ENCODE results near the gene LRRC23. TPM values are rescaled to one million over a fixed set of nuclear protein-coding genes. Genes with fewer than 3 reads are reported as not detected.

LRRC23 gene
- total and polyA plus RNA-seq, 2 of the 4 experiments (the other 2 are of a cell fraction) = 11.1 to 11.4 TPM

- Histone ChIP-seq H3K4me2 (ENCODE audit: low read depth, low read length) (peak overlapping the region; percentile 96), H2BK20ac (ENCODE audit: low read depth, low read length) (no peak overlapping the region), H3K9me1 (ENCODE audit: insufficient read depth, low read length) (peaks cover 4% of the 10 kb centered on the region), H2AK5ac (ENCODE audit: low read depth, low read length) (peak overlapping the region; percentile 65; the same call in 1 of the 2 replicates), H3K9ac (ENCODE audit: low read depth, low read length) (peak overlapping the region; percentile 81), H2AFZ (replicated peaks; ENCODE audit: low read length, poor library complexity) (peak overlapping the region; percentile 96), H2BK120ac (ENCODE audit: low read depth, low read length) (no peak overlapping the region), H3K9me3 (ENCODE audit: control insufficient read depth, insufficient read depth, low read length) (no peaks in the 10 kb centered on the region), H4K5ac (ENCODE audit: low read depth, low read length) (0 out of 2 replicates have a peak overlapping the region, but pooled peaks have one; percentile 20), H3K56ac (ENCODE audit: extremely low read depth, insufficient read depth, low read length) (no peak overlapping the region), H2BK5ac (ENCODE audit: low read depth, low read length, poor library complexity, severe bottlenecking) (no peak overlapping the region), H2AK9ac (replicated peaks; ENCODE audit: low read depth, low read length, poor library complexity) (peak overlapping the region; percentile 89), H3K4ac (ENCODE audit: low read depth, low read length) (peak overlapping the region; percentile 76), H4K8ac (ENCODE audit: low read depth in 2 of 2, low read length in 2 of 2) (peak overlapping the region in 1 of 2 experiments; percentile 95; a peak in 2 of 4 replicates), H3K4me1 (ENCODE audit: control insufficient read depth, insufficient read depth, low read length) (peaks cover 3% of the 10 kb centered on the region; the same call in 1 of the 2 replicates), H3K27ac (ENCODE audit: insufficient read depth, low read length) (no peak overlapping the region), H3K18ac (ENCODE audit: low read depth, low read length) (no peak overlapping the region), H3K23ac (ENCODE audit: low read depth, low read length) (peak overlapping the region; percentile 20; the same call in 1 of the 2 replicates), H3K4me3 (ENCODE audit: insufficient read depth, low read depth, low read length) (0 out of 2 replicates have a peak overlapping the region, but pooled peaks have one; percentile 90), H4K20me1 (ENCODE audit: insufficient read depth, low read length) (no peaks in the 10 kb centered on the region), H3K36me3 (ENCODE audit: control insufficient read depth, insufficient read depth, low read length) (no peaks in the 10 kb centered on the region; the same call in 1 of the 2 replicates), H3K27me3 (ENCODE audit: control insufficient read depth, insufficient read depth, low read length) (no peaks in the 10 kb centered on the region), H2BK15ac (ENCODE audit: low read depth, low read length) (no peak overlapping the region), H3K14ac (replicated peaks; ENCODE audit: low read depth, low read length) (no peak overlapping the region), H4K91ac (ENCODE audit: insufficient read depth, low read depth, low read length) (no peak overlapping the region), H3K79me1 (ENCODE audit: low read depth in 1 of 2, low read length in 2 of 2) (no peaks in the 10 kb centered on the region; a peak in 1 of 4 replicates)
- ChIA-PET POLR2A (ENCODE audit: unreplicated experiment) (interaction anchor here (1.0 kb wide), 1 partner anchor 20 kb away, joined by 4 read pairs; no protein-coding TSS in a partner anchor), CTCF (interaction anchor here (0.5 to 1.5 kb wide), 3 partner anchors 14 to 91 kb away, joined by 3 to 7 read pairs (median 6); partner anchors contain the start of gene SPSB2)
- in situ Hi-C loops (cut with MboI; ENCODE audit: low sequenced_read_pairs) (no loop called here), intact Hi-C loops (cut with micrococcal nuclease) (no loop called here), dilution Hi-C loops (cut with HindIII; ENCODE audit: low sequenced_read_pairs, unreplicated experiment) (no loop called here)
- TF ChIP-seq NFE2L2 (IDR thresholded peaks at IDR 0.05; ENCODE audit: low read depth, low read length) (no peak), FOS (IDR thresholded peaks at IDR 0.05; ENCODE audit: low read depth, low read length) (no peak), CTCF (conservative IDR thresholded peaks at IDR 0.05; ENCODE audit: low read depth, low read length) (no peak), SMC3 (IDR thresholded peaks at IDR 0.05; ENCODE audit: low read depth, low read length) (no peak), POLR2A (IDR thresholded peaks at IDR 0.05; ENCODE audit: low read depth, low read length) (no peak), CEBPB (IDR thresholded peaks at IDR 0.05; ENCODE audit: low read depth, low read length) (no peak), MAZ (IDR thresholded peaks at IDR 0.05; ENCODE audit: borderline replicate concordance, low read depth, low read length) (no peak), RFX5 (IDR thresholded peaks at IDR 0.05; ENCODE audit: low read depth, low read length) (no peak), BHLHE40 (IDR thresholded peaks at IDR 0.05; ENCODE audit: low read depth, low read length) (no peak), MAFK (IDR thresholded peaks at IDR 0.05; ENCODE audit: low read depth, low read length) (no peak)
- TF ChIP-seq, protein P1, sequence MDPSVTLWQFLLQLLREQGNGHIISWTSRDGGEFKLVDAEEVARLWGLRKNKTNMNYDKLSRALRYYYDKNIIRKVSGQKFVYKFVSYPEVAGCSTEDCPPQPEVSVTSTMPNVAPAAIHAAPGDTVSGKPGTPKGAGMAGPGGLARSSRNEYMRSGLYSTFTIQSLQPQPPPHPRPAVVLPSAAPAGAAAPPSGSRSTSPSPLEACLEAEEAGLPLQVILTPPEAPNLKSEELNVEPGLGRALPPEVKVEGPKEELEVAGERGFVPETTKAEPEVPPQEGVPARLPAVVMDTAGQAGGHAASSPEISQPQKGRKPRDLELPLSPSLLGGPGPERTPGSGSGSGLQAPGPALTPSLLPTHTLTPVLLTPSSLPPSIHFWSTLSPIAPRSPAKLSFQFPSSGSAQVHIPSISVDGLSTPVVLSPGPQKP (IDR thresholded peaks at IDR 0.05; ENCODE audit: borderline replicate concordance, low read depth, low read length) = no peak
- TF ChIP-seq, protein P2, sequence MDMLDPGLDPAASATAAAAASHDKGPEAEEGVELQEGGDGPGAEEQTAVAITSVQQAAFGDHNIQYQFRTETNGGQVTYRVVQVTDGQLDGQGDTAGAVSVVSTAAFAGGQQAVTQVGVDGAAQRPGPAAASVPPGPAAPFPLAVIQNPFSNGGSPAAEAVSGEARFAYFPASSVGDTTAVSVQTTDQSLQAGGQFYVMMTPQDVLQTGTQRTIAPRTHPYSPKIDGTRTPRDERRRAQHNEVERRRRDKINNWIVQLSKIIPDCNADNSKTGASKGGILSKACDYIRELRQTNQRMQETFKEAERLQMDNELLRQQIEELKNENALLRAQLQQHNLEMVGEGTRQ (IDR thresholded peaks at IDR 0.05; ENCODE audit: low read depth, low read length) = no peak
- no peak for ATAC-seq (ENCODE audit: low read depth)
- WGBS, 2 experiments (ENCODE audit: extremely low coverage in 2 of 2, insufficient read length in 1 of 2) = 45% methylated on average over 2 of the region's 5 CpGs; no CpG with 5 or more reads in 1 of the 2 experiments
- BruUV-seq (replicated peaks) = no TSS peak
- DNase-seq = no peak
These were observed 905 bp downstream of the LRRC23 start for GRCh38 chr12:6905414-6906040.
